ENCODE measurements around the gene NCR3LG1.

GRCh38 chr11:17412488-17413180 is 61.0 kb downstream of the NCR3LG1 start:
- no peak for TF ChIP-seq POLR2AphosphoS5 (IDR thresholded peaks at IDR 0.05; ENCODE audit: low read depth, low read length)
- TF ChIP-seq SIN3A (IDR thresholded peaks at IDR 0.05; ENCODE audit: borderline replicate concordance, insufficient read depth, low read length) = no peak
- TF ChIP-seq TAF1 (IDR thresholded peaks at IDR 0.05; ENCODE audit: borderline replicate concordance, insufficient read depth, low read length) = no peak
- TF ChIP-seq, protein P1, sequence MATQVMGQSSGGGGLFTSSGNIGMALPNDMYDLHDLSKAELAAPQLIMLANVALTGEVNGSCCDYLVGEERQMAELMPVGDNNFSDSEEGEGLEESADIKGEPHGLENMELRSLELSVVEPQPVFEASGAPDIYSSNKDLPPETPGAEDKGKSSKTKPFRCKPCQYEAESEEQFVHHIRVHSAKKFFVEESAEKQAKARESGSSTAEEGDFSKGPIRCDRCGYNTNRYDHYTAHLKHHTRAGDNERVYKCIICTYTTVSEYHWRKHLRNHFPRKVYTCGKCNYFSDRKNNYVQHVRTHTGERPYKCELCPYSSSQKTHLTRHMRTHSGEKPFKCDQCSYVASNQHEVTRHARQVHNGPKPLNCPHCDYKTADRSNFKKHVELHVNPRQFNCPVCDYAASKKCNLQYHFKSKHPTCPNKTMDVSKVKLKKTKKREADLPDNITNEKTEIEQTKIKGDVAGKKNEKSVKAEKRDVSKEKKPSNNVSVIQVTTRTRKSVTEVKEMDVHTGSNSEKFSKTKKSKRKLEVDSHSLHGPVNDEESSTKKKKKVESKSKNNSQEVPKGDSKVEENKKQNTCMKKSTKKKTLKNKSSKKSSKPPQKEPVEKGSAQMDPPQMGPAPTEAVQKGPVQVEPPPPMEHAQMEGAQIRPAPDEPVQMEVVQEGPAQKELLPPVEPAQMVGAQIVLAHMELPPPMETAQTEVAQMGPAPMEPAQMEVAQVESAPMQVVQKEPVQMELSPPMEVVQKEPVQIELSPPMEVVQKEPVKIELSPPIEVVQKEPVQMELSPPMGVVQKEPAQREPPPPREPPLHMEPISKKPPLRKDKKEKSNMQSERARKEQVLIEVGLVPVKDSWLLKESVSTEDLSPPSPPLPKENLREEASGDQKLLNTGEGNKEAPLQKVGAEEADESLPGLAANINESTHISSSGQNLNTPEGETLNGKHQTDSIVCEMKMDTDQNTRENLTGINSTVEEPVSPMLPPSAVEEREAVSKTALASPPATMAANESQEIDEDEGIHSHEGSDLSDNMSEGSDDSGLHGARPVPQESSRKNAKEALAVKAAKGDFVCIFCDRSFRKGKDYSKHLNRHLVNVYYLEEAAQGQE (IDR thresholded peaks at IDR 0.05; ENCODE audit: insufficient read depth in 1 of 2, low read depth in 2 of 2, low read length in 2 of 2) = no peak
- TF ChIP-seq FOXP2 (optimal IDR thresholded peaks at IDR 0.05; ENCODE audit: borderline replicate concordance, extremely low read depth, extremely low read length, insufficient read depth) = no peak
